ENCODE results near the gene PRRT3. TPM values are rescaled to one million over a fixed set of nuclear protein-coding genes. Genes with fewer than 3 reads are reported as not detected.

Gene PRRT3
- total and polyA plus RNA-seq, 9 of the 15 experiments (the other 6 are each of a cell fraction or from before 2014, with no cell fraction given), result 0.06 to 1.9 (median 1.2) TPM

- TF ChIP-seq TAF15 (IDR thresholded peaks at IDR 0.05; ENCODE audit: low read depth, low read length), result no peak
- TF ChIP-seq NR2C1 (IDR thresholded peaks at IDR 0.05), result no peak
- no peak for TF ChIP-seq NR2C1 (tag; IDR thresholded peaks at IDR 0.05)
- no peak for TF ChIP-seq ZNF253 (CRISPR knock-in tag; conservative IDR thresholded peaks at IDR 0.05)
- TF ChIP-seq DIDO1 (tag; IDR thresholded peaks at IDR 0.05; ENCODE audit: low read depth), result no peak
- TF ChIP-seq PCBP1 (IDR thresholded peaks at IDR 0.05; ENCODE audit: low read depth, low read length, poor library complexity, severe bottlenecking), result peak; percentile 67
- TF ChIP-seq PYGO2 (tag; IDR thresholded peaks at IDR 0.05), result no peak
- TF ChIP-seq ILF3 (IDR thresholded peaks at IDR 0.05; ENCODE audit: borderline replicate concordance), result no peak
- no peak for TF ChIP-seq MEF2D (tag; conservative IDR thresholded peaks at IDR 0.05; ENCODE audit: low read depth)
- no peak for TF ChIP-seq CSDE1 (IDR thresholded peaks at IDR 0.05)
- 0 out of 2 replicates have a peak, but pooled peaks have one; percentile 14 for TF ChIP-seq ZKSCAN1 (IDR thresholded peaks at IDR 0.05; ENCODE audit: low read depth, low read length)
- no peak for TF ChIP-seq NFATC3 (IDR thresholded peaks at IDR 0.05)
- TF ChIP-seq POLR2G (IDR thresholded peaks at IDR 0.05; ENCODE audit: low read depth, low read length), result peak; percentile 69; the same call in 1 of the 2 replicates
- no peak for TF ChIP-seq ZNF354B (CRISPR knock-in tag; IDR thresholded peaks at IDR 0.05)
- peak; percentile 79; the same call in 1 of the 2 replicates for TF ChIP-seq ZNF124 (CRISPR knock-in tag; IDR thresholded peaks at IDR 0.05)
- no peak for TF ChIP-seq ETS2 (tag; IDR thresholded peaks at IDR 0.05; ENCODE audit: borderline replicate concordance, poor library complexity, severe bottlenecking)
- TF ChIP-seq ATF2 (CRISPR knock-in tag; IDR thresholded peaks at IDR 0.05), result no peak
- TF ChIP-seq FIP1L1 (IDR thresholded peaks at IDR 0.05; ENCODE audit: low read depth, low read length, poor library complexity, severe bottlenecking), result peak; percentile 46
- TF ChIP-seq USF1 (CRISPR knock-in tag; IDR thresholded peaks at IDR 0.05), result no peak
- TF ChIP-seq PRDM10 (IDR thresholded peaks at IDR 0.05; ENCODE audit: partially characterized antibody), result peak; percentile 90
- TF ChIP-seq SIN3B (IDR thresholded peaks at IDR 0.05; ENCODE audit: low read depth), result 0 out of 2 replicates have a peak, but pooled peaks have one; percentile 49
- no peak for TF ChIP-seq TBL1XR1 (IDR thresholded peaks at IDR 0.05; ENCODE audit: low read length in 2 of 2)
- TF ChIP-seq HMG20A (CRISPR knock-in tag; conservative IDR thresholded peaks at IDR 0.05), result no peak
- no peak for TF ChIP-seq MTA3 (IDR thresholded peaks at IDR 0.05; ENCODE audit: borderline replicate concordance)
Observed at GRCh38 chr3:9951962-9952805, at the start of gene PRRT3 (continued).

All from K562 (cell line).